Measurements from ENCODE around the gene SPG7. TPM values are rescaled to one million over a fixed set of nuclear protein-coding genes. Genes with fewer than 3 reads are reported as not detected.

SPG7 gene
- polyA plus RNA-seq, 1 experiment = 50.1 TPM

GRCh38 chr16:89560378-89561141 lies 52.4 kb downstream of the SPG7 start, which contains the start of gene RPL13:
Gene RPL13 (plus strand): TSS chr16:89560682. CDS start chr16:89560960, 278 bp downstream.
- Histone ChIP-seq H3K4me3 (ENCODE audit: low read depth, low read length) (peak within 1 kb of the TSS; percentile 88), H3K27ac (ENCODE audit: low read depth, low read length) (peak within 1 kb of the TSS; percentile 96), H3K9me3 (ENCODE audit: control insufficient read depth, insufficient read depth, low read length) (no peaks in the 10 kb centered on the region; the same call in 1 of the 2 replicates), H3K27me3 (ENCODE audit: control insufficient read depth, insufficient read depth, low read length) (no peaks in the 10 kb centered on the region)
- CTCF ChIA-PET = no interaction called here
- TF ChIP-seq CTCF (IDR thresholded peaks at IDR 0.05; ENCODE audit: low read depth, low read length) = no peak
- DNase-seq (ENCODE audit: low read depth, low spot score) = peak; percentile 86
- POLR2A ChIA-PET = no interaction called here

- ChIA-PET CTCF (no interaction called here), POLR2A (no interaction called here)
- Histone ChIP-seq H3K9me3 (ENCODE audit: control insufficient read depth, insufficient read depth, low read length) (no peaks in the 10 kb centered on the region; the same call in 1 of the 2 replicates), H3K27ac (ENCODE audit: low read depth, low read length) (no peak overlapping the region), H3K27me3 (ENCODE audit: control insufficient read depth, insufficient read depth, low read length) (no peaks in the 10 kb centered on the region), H3K4me3 (ENCODE audit: low read depth, low read length) (peak overlapping the region; percentile 88)
- no peak for TF ChIP-seq CTCF (IDR thresholded peaks at IDR 0.05; ENCODE audit: low read depth, low read length)
- DNase-seq (ENCODE audit: low read depth, low spot score) = no peak
Measured at GRCh38 chr16:89561142-89561883, 53.1 kb downstream of the SPG7 start.

- Histone ChIP-seq H3K27ac (ENCODE audit: low read depth, low read length) (no peak overlapping the region), H3K4me3 (ENCODE audit: low read depth, low read length) (peak overlapping the region; percentile 88), H3K27me3 (ENCODE audit: control insufficient read depth, insufficient read depth, low read length) (no peaks in the 10 kb centered on the region), H3K9me3 (ENCODE audit: control insufficient read depth, insufficient read depth, low read length) (no peaks in the 10 kb centered on the region; the same call in 1 of the 2 replicates)
- no peak for TF ChIP-seq CTCF (IDR thresholded peaks at IDR 0.05; ENCODE audit: low read depth, low read length)
- no peak for DNase-seq (ENCODE audit: low read depth, low spot score)
- ChIA-PET POLR2A (no interaction called here), CTCF (no interaction called here)
Measured at GRCh38 chr16:89561884-89562599, 53.8 kb downstream of the SPG7 start.

GRCh38 chr16:89562939-89563338 lies 54.7 kb downstream of the SPG7 start:
- POLR2A ChIA-PET = no interaction called here
- no peak for TF ChIP-seq CTCF (IDR thresholded peaks at IDR 0.05; ENCODE audit: low read depth, low read length)
- no peak overlapping the region for H3K4me3 ChIP-seq (ENCODE audit: low read depth, low read length)

More at GRCh38 chr16:89562939-89563338, 54.7 kb downstream of the SPG7 start:
- DNase-seq (ENCODE audit: low read depth, low spot score) = no peak
- Histone ChIP-seq H3K27ac (ENCODE audit: low read depth, low read length) (no peak overlapping the region), H3K27me3 (ENCODE audit: control insufficient read depth, insufficient read depth, low read length) (no peaks in the 10 kb centered on the region), H3K9me3 (ENCODE audit: control insufficient read depth, insufficient read depth, low read length) (no peaks in the 10 kb centered on the region; the same call in 1 of the 2 replicates)
- CTCF ChIA-PET = no interaction called here
